OCI-LY3 (cell line): ENCODE data around the gene ANKRD28.
A peak's percentile ranks its signal among the peaks of the same experiment; 100 is the strongest.
"Not testable (repeated sequence)": the region's sequence is repeated elsewhere in the genome, so short reads cannot be mapped to it uniquely, and the experiment has no call there.

Experiments used
- H2AFZ ChIP-seq: fragments of 200-600, 300-600 bp; shearing (Covaris generic); 2 replicates; pipeline ENCODE4 v1.6.0; 2014; ENCODE audit warnings: antibody characterized with exemption, low read depth, low read length
- H3K27ac ChIP-seq: fragments of 200-600, 300-600 bp; sonication (generic); 2 replicates; pipeline ENCODE4 v1.5.1; 2014; ENCODE audit warnings: mild to moderate bottlenecking, low read length, moderate library complexity, mixed read lengths
- H3K27me3 ChIP-seq: fragments of 200-600, 300-600 bp; sonication (generic); 2 replicates; pipeline ENCODE4 v1.6.1; 2014; ENCODE audit warnings: low read depth, low read length, mixed read lengths
- H3K36me3 ChIP-seq: fragments of 200-600, 300-600 bp; sonication (generic); replicated peaks from 2 replicates; pipeline ENCODE3; 2014; ENCODE audit warnings: low read depth, low read length, mixed read lengths
- H3K4me1 ChIP-seq: fragments of 300-600, 200-600 bp; sonication (generic); 2 replicates; pipeline ENCODE4 v1.6.1; 2014; ENCODE audit warnings: low read length, mixed read lengths
- H3K4me2 ChIP-seq: fragments of 200-600, 300-600 bp; sonication (generic); 2 replicates; pipeline ENCODE4 v1.6.1; 2014; ENCODE audit warnings: low read length, mixed read lengths
- H3K4me3 ChIP-seq: fragments of 300-600, 200-600 bp; sonication (generic); 2 replicates; pipeline ENCODE4 v1.5.1; 2014; ENCODE audit warnings: antibody characterized with exemption, mild to moderate bottlenecking, low read length, moderate library complexity
- H3K79me2 ChIP-seq: fragments of 300-600, 200-600 bp; shearing (Covaris generic); 2 replicates; pipeline ENCODE4 v1.6.1; 2014; ENCODE audit warnings: mild to moderate bottlenecking, low read length, mixed read lengths
- H3K9ac ChIP-seq: fragments of 300-600, 200-600 bp; shearing (Covaris generic); 2 replicates; pipeline ENCODE4 v1.6.0; 2014; ENCODE audit warnings: mild to moderate bottlenecking, low read length, moderate library complexity
- H3K9me3 ChIP-seq: fragments of 200-600, 300-600 bp; shearing (Covaris generic); 2 replicates; pipeline ENCODE4 v1.6.1; 2014; ENCODE audit warnings: low read length, mixed read lengths; ENCODE audit not compliant: insufficient read depth
- H4K20me1 ChIP-seq: fragments of 200-600, 300-600 bp; sonication (generic); 2 replicates; pipeline ENCODE4 v1.6.1; 2016; ENCODE audit warnings: low read length, mixed read lengths; ENCODE audit not compliant: insufficient read depth
- EZH2phosphoT487 ChIP-seq: fragments of 200-600 bp; shearing (Covaris generic); IDR thresholded peaks from 2 replicates; pipeline ENCODE4 v1.6.1; 2018; ENCODE audit warnings: antibody characterized with exemption, mixed run types, low read depth
- TF ChIP-seq, protein P1 (sequence below): fragments of 200-600, 300-600 bp; sonication (generic); IDR thresholded peaks from 2 replicates; pipeline ENCODE4 v1.5.1; 2014; ENCODE audit warnings: antibody characterized with exemption, low read length, low read depth

The ANKRD28 gene

GRCh38 chr3:15781131-15781530 is 16.6 kb downstream of the ANKRD28 start:
- TF ChIP-seq, protein P1, sequence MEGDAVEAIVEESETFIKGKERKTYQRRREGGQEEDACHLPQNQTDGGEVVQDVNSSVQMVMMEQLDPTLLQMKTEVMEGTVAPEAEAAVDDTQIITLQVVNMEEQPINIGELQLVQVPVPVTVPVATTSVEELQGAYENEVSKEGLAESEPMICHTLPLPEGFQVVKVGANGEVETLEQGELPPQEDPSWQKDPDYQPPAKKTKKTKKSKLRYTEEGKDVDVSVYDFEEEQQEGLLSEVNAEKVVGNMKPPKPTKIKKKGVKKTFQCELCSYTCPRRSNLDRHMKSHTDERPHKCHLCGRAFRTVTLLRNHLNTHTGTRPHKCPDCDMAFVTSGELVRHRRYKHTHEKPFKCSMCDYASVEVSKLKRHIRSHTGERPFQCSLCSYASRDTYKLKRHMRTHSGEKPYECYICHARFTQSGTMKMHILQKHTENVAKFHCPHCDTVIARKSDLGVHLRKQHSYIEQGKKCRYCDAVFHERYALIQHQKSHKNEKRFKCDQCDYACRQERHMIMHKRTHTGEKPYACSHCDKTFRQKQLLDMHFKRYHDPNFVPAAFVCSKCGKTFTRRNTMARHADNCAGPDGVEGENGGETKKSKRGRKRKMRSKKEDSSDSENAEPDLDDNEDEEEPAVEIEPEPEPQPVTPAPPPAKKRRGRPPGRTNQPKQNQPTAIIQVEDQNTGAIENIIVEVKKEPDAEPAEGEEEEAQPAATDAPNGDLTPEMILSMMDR, result no peak
- TF ChIP-seq EZH2phosphoT487, result no peak
- no peak overlapping the region for H3K27ac ChIP-seq
- no peak overlapping the region for H3K4me2 ChIP-seq
- no peaks in the 10 kb centered on the region for H4K20me1 ChIP-seq
- H3K9me3 ChIP-seq, result no peaks in the 10 kb centered on the region
- no peak overlapping the region for H2AFZ ChIP-seq
- no peak overlapping the region for H3K4me3 ChIP-seq
- no peaks in the 10 kb centered on the region for H3K27me3 ChIP-seq
- H3K9ac ChIP-seq, result no peak overlapping the region
- peaks cover 4% of the 10 kb centered on the region; the same call in 1 of the 2 replicates for H3K79me2 ChIP-seq
- H3K36me3 ChIP-seq, result no peaks in the 10 kb centered on the region
- no peaks in the 10 kb centered on the region for H3K4me1 ChIP-seq

DNA sequence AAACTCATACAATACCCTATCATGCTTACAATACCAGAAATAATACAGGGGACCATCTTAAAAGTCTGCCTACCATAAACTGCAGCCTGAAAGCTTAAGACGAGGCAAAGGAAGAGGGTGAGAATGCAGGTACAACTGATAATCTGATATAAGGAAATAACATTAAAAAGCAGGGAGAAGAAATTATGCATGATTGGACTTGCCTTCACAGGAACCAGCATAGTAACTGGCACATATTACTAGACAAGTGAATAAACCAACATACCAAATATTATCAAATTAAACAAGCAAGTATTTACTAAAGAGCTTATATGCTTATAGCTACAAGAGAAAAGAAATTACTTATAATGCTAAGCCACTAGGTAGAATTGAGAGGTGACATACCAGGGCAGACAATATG is 18.7 kb downstream of the ANKRD28 start:
- H3K27me3 ChIP-seq, result no peaks in the 10 kb centered on the region
- H3K79me2 ChIP-seq, result peaks cover 4% of the 10 kb centered on the region; the same call in 1 of the 2 replicates
- no peaks in the 10 kb centered on the region for H3K9me3 ChIP-seq
- H3K4me2 ChIP-seq, result no peak overlapping the region
- H2AFZ ChIP-seq, result no peak overlapping the region
- no peak for TF ChIP-seq EZH2phosphoT487
- TF ChIP-seq, protein P1, result no peak
- H3K4me3 ChIP-seq, result no peak overlapping the region
- H4K20me1 ChIP-seq, result peaks cover 10% of the 10 kb centered on the region; the same call in 1 of the 2 replicates
- no peaks in the 10 kb centered on the region for H3K36me3 ChIP-seq
- H3K9ac ChIP-seq, result no peak overlapping the region
- peaks cover 16% of the 10 kb centered on the region for H3K4me1 ChIP-seq
- H3K27ac ChIP-seq, result no peak overlapping the region

DNA sequence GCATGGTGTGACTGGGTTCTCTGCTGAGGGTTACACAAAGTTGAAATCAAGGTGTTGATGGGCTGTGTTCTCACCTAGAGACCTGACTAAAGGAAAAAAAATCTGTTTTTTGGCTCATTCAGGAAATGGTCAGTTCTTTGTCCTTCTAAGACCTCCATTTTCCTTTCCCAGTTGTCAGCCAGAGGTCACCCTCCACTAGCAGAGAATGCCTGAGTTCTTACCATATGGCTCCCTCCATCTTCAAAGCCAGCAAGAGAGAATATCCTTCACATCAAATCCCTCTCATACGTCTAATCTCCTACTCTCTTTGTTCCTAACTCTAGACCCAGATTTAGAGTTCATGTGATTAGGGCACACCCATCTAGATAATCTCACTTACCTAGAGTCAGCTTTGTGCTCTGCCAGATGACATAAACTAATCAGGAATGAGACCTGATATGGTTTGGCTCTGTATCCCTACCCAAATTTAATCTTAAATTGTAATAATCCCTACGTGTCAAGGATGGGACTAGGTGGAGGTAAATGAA is 19.4 kb downstream of the ANKRD28 start:
- Histone ChIP-seq H3K27ac (no peak overlapping the region), H3K4me2 (no peak overlapping the region), H2AFZ (no peak overlapping the region), H3K9ac (no peak overlapping the region), H3K27me3 (no peaks in the 10 kb centered on the region), H4K20me1 (peaks cover 10% of the 10 kb centered on the region; the same call in 1 of the 2 replicates), H3K4me3 (no peak overlapping the region), H3K9me3 (no peaks in the 10 kb centered on the region), H3K4me1 (peaks cover 18% of the 10 kb centered on the region), H3K79me2 (peaks cover 4% of the 10 kb centered on the region; the same call in 1 of the 2 replicates), H3K36me3 (no peaks in the 10 kb centered on the region)
- TF ChIP-seq, protein P1, result no peak
- no peak for TF ChIP-seq EZH2phosphoT487

DNA sequence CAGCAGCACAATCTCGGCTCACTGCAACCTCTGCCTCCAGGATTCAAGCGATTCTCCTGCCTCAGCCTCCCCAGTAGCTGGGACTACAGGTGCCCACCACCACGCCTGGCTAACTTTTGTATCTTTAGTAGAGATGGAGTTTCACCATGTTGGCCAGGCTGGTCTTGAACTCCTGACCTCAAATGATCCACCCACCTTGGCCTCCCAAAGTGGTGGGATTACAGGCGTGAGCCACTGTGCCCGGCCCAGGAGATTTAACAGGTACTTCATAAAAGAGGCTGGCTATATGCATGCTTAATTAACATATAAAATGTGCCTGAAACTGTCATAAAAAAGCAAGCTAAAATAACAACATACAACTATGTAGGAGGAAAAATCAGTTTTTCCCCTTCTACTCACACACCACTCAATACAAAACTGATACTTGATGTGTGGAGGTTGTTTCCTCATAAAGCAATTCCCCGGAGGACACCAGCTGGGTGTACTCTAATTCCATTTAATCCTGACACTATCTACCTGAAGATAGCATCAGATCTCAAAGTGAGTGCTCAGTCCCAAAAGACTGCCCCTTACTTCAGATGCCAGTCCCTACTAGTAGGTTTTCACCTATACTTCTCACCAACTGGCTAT is 22.7 kb downstream of the ANKRD28 start:
- H3K27ac ChIP-seq, H3K36me3 ChIP-seq, H3K4me3 ChIP-seq, H3K27me3 ChIP-seq, H3K79me2 ChIP-seq, H3K9me3 ChIP-seq, H4K20me1 ChIP-seq, H2AFZ ChIP-seq, H3K9ac ChIP-seq: not testable (repeated sequence)
- H3K4me1 ChIP-seq, result peaks cover 29% of the 10 kb centered on the region
- peak overlapping the region; percentile 48 for H3K4me2 ChIP-seq
